Measurements from ENCODE around the gene MORC2. TPM values are rescaled to one million over a fixed set of nuclear protein-coding genes. Genes with fewer than 3 reads are reported as not detected.

MORC2 gene
- total and polyA plus RNA-seq, 4 donors = 11.9 to 24.7 (median 20.7) TPM

DNA sequence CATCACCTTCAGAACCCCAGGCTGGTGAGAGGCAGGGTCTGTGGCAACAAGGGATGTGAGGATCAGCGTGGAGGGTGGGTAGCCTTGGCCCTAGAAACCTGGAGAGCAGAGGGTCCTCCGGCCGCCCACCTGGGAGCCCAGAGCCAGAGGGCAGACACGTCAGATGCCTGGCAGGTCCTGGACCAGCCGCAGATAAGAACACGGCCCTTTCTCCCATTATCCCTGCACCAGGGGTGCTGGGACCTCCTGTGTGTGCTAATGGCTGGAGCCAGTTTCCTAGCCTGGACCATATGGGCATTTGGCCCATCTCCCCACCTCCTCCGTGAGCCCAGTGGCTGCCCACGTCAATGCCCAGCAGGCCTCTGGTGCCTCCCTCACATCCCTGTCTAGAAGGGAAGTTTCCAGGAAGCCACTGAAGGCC, 88.4 kb downstream of the MORC2 start:
- TF ChIP-seq, protein P1, sequence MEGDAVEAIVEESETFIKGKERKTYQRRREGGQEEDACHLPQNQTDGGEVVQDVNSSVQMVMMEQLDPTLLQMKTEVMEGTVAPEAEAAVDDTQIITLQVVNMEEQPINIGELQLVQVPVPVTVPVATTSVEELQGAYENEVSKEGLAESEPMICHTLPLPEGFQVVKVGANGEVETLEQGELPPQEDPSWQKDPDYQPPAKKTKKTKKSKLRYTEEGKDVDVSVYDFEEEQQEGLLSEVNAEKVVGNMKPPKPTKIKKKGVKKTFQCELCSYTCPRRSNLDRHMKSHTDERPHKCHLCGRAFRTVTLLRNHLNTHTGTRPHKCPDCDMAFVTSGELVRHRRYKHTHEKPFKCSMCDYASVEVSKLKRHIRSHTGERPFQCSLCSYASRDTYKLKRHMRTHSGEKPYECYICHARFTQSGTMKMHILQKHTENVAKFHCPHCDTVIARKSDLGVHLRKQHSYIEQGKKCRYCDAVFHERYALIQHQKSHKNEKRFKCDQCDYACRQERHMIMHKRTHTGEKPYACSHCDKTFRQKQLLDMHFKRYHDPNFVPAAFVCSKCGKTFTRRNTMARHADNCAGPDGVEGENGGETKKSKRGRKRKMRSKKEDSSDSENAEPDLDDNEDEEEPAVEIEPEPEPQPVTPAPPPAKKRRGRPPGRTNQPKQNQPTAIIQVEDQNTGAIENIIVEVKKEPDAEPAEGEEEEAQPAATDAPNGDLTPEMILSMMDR (IDR thresholded peaks at IDR 0.05; ENCODE audit: control extremely low read depth, extremely low read depth) = no peak
- H3K4me1 ChIP-seq (ENCODE audit: control insufficient read depth in 5 of 5, insufficient read depth in 5 of 5, low read length in 5 of 5) = peaks cover 0 to 68% (median 28%) of the 10 kb centered on the region in 5 donors
- H3K4me3 ChIP-seq = no peak overlapping the region
- WGBS, 2 donors = 94% methylated on average over 8 of the region's 8 CpGs
- ATAC-seq (ENCODE audit: insufficient read depth, low FRiP score) (no peak), DNase-seq (no peak)
- H3K27ac ChIP-seq (ENCODE audit: low read depth in 1 of 2, low read length in 1 of 2) = no peak overlapping the region
- no peak overlapping the region for H3K9ac ChIP-seq (ENCODE audit: insufficient read depth in 1 of 2, low read length in 2 of 2)
- H3K36me3 ChIP-seq (ENCODE audit: control insufficient read depth in 4 of 4, insufficient read depth in 4 of 4, low read length in 4 of 4) = no peaks in the 10 kb centered on the region
- H3K27me3 ChIP-seq (ENCODE audit: control insufficient read depth in 3 of 3, insufficient read depth in 3 of 3, low read length in 2 of 3) = no peaks in the 10 kb centered on the region
- no peaks in the 10 kb centered on the region for H3K9me3 ChIP-seq (ENCODE audit: control insufficient read depth in 4 of 4, insufficient read depth in 3 of 4, low read length in 3 of 4)

DNA sequence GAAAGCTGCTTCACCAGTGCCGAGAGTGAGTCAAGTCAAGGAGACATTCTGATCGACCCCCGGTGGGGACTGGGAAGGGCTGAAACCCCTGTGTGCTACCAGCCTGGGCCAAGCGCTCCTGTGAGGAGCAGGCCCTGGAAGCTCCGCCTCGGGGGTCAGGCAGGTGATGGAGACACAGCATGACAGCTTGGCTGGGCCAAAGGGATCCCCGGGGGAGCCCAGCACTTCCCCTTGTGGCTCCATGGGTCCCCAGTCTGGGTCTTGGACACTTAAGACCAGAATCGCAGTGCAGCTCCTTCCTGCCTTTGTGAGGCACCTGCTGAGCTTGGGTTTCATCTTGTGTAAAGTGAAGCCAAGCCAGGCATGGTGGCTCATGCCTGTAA, 89.2 kb downstream of the MORC2 start:
- no peaks in the 10 kb centered on the region for H3K27me3 ChIP-seq (ENCODE audit: control insufficient read depth in 3 of 3, insufficient read depth in 3 of 3, low read length in 2 of 3)
- ATAC-seq (ENCODE audit: insufficient read depth, low FRiP score) = no peak
- H3K9me3 ChIP-seq (ENCODE audit: control insufficient read depth in 4 of 4, insufficient read depth in 3 of 4, low read length in 3 of 4) = no peaks in the 10 kb centered on the region
- TF ChIP-seq, protein P1 (IDR thresholded peaks at IDR 0.05; ENCODE audit: control extremely low read depth, extremely low read depth) = no peak
- H3K4me3 ChIP-seq = no peak overlapping the region
- no peak overlapping the region for H3K27ac ChIP-seq (ENCODE audit: low read depth in 1 of 2, low read length in 1 of 2)
- peaks cover 0 to 68% (median 28%) of the 10 kb centered on the region in 5 donors for H3K4me1 ChIP-seq (ENCODE audit: control insufficient read depth in 5 of 5, insufficient read depth in 5 of 5, low read length in 5 of 5)
- WGBS, 2 donors = 73 to 79% methylated on average over 8 of the region's 8 CpGs
- no peak overlapping the region for H3K9ac ChIP-seq (ENCODE audit: insufficient read depth in 1 of 2, low read length in 2 of 2)
- H3K36me3 ChIP-seq (ENCODE audit: control insufficient read depth in 4 of 4, insufficient read depth in 4 of 4, low read length in 4 of 4) = no peaks in the 10 kb centered on the region
- DNase-seq = no peak

DNA sequence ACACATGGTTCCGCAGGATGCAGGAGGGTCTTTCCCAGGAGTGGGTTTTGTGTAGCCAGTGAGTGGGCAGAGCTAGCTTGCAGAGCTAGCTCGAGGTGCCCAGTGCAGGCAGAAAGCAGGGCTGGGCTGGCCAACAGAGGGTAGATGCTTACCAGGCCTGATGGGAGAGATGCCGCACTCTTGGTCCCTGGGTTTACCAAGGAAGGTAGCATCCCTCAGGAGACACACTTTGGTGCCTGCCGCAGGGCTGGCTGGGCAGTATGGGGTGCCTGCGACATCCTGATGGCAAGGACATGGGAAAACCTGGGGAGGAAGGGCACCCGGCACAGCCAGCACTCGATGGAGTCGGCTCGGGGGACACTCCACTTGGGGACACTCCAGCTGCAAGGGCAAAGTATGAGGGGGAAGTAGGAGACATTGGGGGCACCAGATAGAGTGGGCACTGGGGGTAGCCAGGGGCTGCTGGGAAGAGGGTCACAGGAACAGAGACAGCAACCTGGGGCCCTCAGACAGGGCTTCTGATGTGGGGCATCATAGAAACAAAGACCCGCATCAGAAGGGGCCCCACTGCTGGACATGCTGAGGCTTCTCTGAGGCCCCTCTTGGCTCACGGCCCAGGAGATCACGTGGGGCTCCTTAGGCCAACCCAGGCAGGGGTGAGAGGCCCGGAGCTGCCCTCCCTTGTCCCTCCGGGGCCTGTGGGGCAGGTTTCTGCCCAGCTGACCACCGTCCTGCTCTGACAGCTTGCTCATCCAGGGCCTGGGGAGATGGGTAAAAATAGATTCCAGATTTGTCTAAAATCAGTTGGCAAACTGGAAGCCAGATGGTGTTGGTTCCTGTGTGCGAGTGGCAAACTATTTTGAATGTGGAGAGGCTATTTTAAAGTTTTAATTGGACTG, 89.8 kb downstream of the MORC2 start:
- H3K27me3 ChIP-seq (ENCODE audit: control insufficient read depth in 3 of 3, insufficient read depth in 3 of 3, low read length in 2 of 3) = no peaks in the 10 kb centered on the region
- ATAC-seq (ENCODE audit: insufficient read depth, low FRiP score) = no peak
- no peak overlapping the region for H3K27ac ChIP-seq (ENCODE audit: low read depth in 1 of 2, low read length in 1 of 2)
- no peak overlapping the region for H3K9ac ChIP-seq (ENCODE audit: insufficient read depth in 1 of 2, low read length in 2 of 2)
- H3K9me3 ChIP-seq (ENCODE audit: control insufficient read depth in 4 of 4, insufficient read depth in 3 of 4, low read length in 3 of 4) = no peaks in the 10 kb centered on the region
- H3K4me3 ChIP-seq = no peak overlapping the region
- no peaks in the 10 kb centered on the region for H3K36me3 ChIP-seq (ENCODE audit: control insufficient read depth in 4 of 4, insufficient read depth in 4 of 4, low read length in 4 of 4)
- TF ChIP-seq, protein P1 (IDR thresholded peaks at IDR 0.05; ENCODE audit: control extremely low read depth, extremely low read depth) = no peak
- WGBS, 2 donors = 73 to 78% methylated on average over 16 of the region's 16 CpGs
- peaks cover 0 to 68% (median 28%) of the 10 kb centered on the region in 5 donors for H3K4me1 ChIP-seq (ENCODE audit: control insufficient read depth in 5 of 5, insufficient read depth in 5 of 5, low read length in 5 of 5)
- DNase-seq = peak; percentile 79 to 88 (median 86)

All from lung (tissue), 12 donors.